ENCODE measurements around the gene RAD51B.

RAD51B gene

GRCh38 chr14:68651652-68652432 lies 832.3 kb downstream of the RAD51B start:
- H3K4me3 ChIP-seq (ENCODE audit: low read depth, low read length): no peak overlapping the region
- no peak for TF ChIP-seq CTCF (IDR thresholded peaks at IDR 0.05; ENCODE audit: low read depth, low read length)

- no peak overlapping the region for H3K4me3 ChIP-seq (ENCODE audit: low read depth, low read length)
- TF ChIP-seq CTCF (IDR thresholded peaks at IDR 0.05; ENCODE audit: low read depth, low read length): no peak
Observed at GRCh38 chr14:68652433-68652690, 832.8 kb downstream of the RAD51B start.

- H3K4me3 ChIP-seq (ENCODE audit: low read depth, low read length): no peak overlapping the region
Observed at GRCh38 chr14:68653108-68653507, 833.5 kb downstream of the RAD51B start.

GRCh38 chr14:68653804-68654203 lies 834.2 kb downstream of the RAD51B start:
- no peak overlapping the region for H3K4me3 ChIP-seq (ENCODE audit: low read depth, low read length)
- TF ChIP-seq CTCF (IDR thresholded peaks at IDR 0.05; ENCODE audit: low read depth, low read length): no peak

More at GRCh38 chr14:68653108-68653507, 833.5 kb downstream of the RAD51B start:
- no peak for TF ChIP-seq CTCF (IDR thresholded peaks at IDR 0.05; ENCODE audit: low read depth, low read length)

- H3K4me3 ChIP-seq (ENCODE audit: low read depth, low read length): no peak overlapping the region
Observed at GRCh38 chr14:68654471-68654941, 834.9 kb downstream of the RAD51B start.

GRCh38 chr14:68655021-68655831 lies 835.6 kb downstream of the RAD51B start:
- TF ChIP-seq CTCF (IDR thresholded peaks at IDR 0.05; ENCODE audit: low read depth, low read length): no peak

More at GRCh38 chr14:68654471-68654941, 834.9 kb downstream of the RAD51B start:
- TF ChIP-seq CTCF (IDR thresholded peaks at IDR 0.05; ENCODE audit: low read depth, low read length): no peak

GRCh38 chr14:68655911-68656316 lies 836.3 kb downstream of the RAD51B start:
- H3K4me3 ChIP-seq (ENCODE audit: low read depth, low read length): no peak overlapping the region
- TF ChIP-seq CTCF (IDR thresholded peaks at IDR 0.05; ENCODE audit: low read depth, low read length): no peak

More at GRCh38 chr14:68655021-68655831, 835.6 kb downstream of the RAD51B start:
- no peak overlapping the region for H3K4me3 ChIP-seq (ENCODE audit: low read depth, low read length)
